Heart left ventricle (tissue), 16 donors: Measurements from ENCODE around the gene TSKU. TPM values are rescaled to one million over a fixed set of nuclear protein-coding genes. Genes with fewer than 3 reads are reported as not detected.

Source experiments
- ATAC-seq, 4 donors: fragments of 200-7000 bp; cut with Tn5 transposase; one replicate each; pipeline ENCODE4 v1.9.1; 2020 to 2022; ENCODE audit warnings: moderate library complexity in 4 of 4, mild to moderate bottlenecking in 3 of 4, moderate number of reproducible peaks in 1 of 4
- DNase-seq, 5 donors: peaks; one replicate each; pipeline ENCODE4 v3.0.0-alpha.2; 2020
- H3K27ac ChIP-seq, 12 donors: fragments of 200-600 bp; sonication (generic) in 4 of 12; one replicate each; pipeline versions ENCODE4 v1.5.0 to v1.8.0; 2016 to 2022; ENCODE audit warnings: mild to moderate bottlenecking in 2 of 12
- H3K27me3 ChIP-seq, 9 donors: fragments of 200-600 bp; sonication (generic) in 2 of 9; one replicate each; pipeline versions ENCODE4 v1.5.1 to v1.8.0; 2016 to 2022; ENCODE audit warnings: mild to moderate bottlenecking in 3 of 9
- H3K36me3 ChIP-seq, 9 donors: fragments of 200-600 bp; sonication (generic) in 2 of 9; one replicate each; pipeline versions ENCODE4 v1.5.0 to v1.8.0; 2018 to 2022; ENCODE audit warnings: mild to moderate bottlenecking in 2 of 9
- H3K4me1 ChIP-seq, 12 donors: fragments of 200-600 bp; sonication (generic) in 4 of 12; one replicate each; pipeline versions ENCODE4 v1.5.0 to v1.8.0; 2016 to 2022; ENCODE audit warnings: mild to moderate bottlenecking in 3 of 12
- H3K4me3 ChIP-seq, 12 donors: fragments of 200-600 bp; sonication (generic) in 4 of 12; one replicate each; pipeline versions ENCODE4 v1.5.0 to v1.8.0; 2017 to 2022; ENCODE audit warnings: mild to moderate bottlenecking in 9 of 12, moderate library complexity in 4 of 12
- H3K9me3 ChIP-seq, 12 donors: fragments of 200-600 bp; sonication (generic) in 4 of 12; one replicate each; pipeline versions ENCODE4 v1.5.0 to v1.8.0; 2016 to 2022; ENCODE audit warnings: mild to moderate bottlenecking in 1 of 12
- POLR2A ChIP-seq, 2 donors: fragments of 450-650 bp; IDR thresholded peaks; one replicate each; pipeline ENCODE4 v1.6.1; 2017; ENCODE audit warnings: antibody characterized with exemption in 2 of 2, mild to moderate bottlenecking in 2 of 2, moderate library complexity in 2 of 2
- WGBS, 4 donors: extraction: QIAGEN DNeasy Blood & Tissue Kit in 2 of 4; methylation state at CpG; one replicate each; pipeline versions ENCODE4 v1.1.5 to v1.1.7; 2013 to 2018; 5-methylcytosine and 5-hydroxymethylcytosine counted together
- intact Hi-C, 10 donors: fragments of 100-400 bp; cut with DNase I; formaldehyde crosslinking; loops; one replicate each; pipeline versions ENCODE4 v1.11.1 to v1.14.2; 2022
- polyA plus RNA-seq, 2 donors: library from polyadenylated mRNA; stranded (reverse); fragments of 200-250 nt; gene quantifications; one replicate each; pipeline ENCODE4 v1.2.3, GENCODE V29; 2013
- total RNA-seq, 9 donors: library from RNA; depleted of rRNA in 2 of 9; stranded (reverse); fragments of >200 nt in 2 of 9; fragmentation: NEBNext Ultra II Directional in 3 of 9; extraction: Animal tissue kit (Norgen Biotek cat#: 25700) in 3 of 9; gene quantifications; one replicate each; pipeline versions ENCODE4 v1.1.0 to v1.2.4, GENCODE V29; 2016 to 2023
- TF ChIP-seq, protein P1 (sequence below), 12 donors: fragments of 200-600 bp; sonication (generic) in 4 of 12; IDR thresholded peaks; one replicate each; pipeline versions ENCODE4 v1.5.0 to v1.8.0; 2018 to 2022; ENCODE audit warnings: antibody characterized with exemption in 12 of 12, mild to moderate bottlenecking in 5 of 12
- donor health status: ischemic (EF 13 %, LVEDD 7.1; RV severe dilation, severe dysfunction).
- donor health status: healthy with polysubstance abuse.
- donor health status: DM: no; HTN: yes; CAD: no.
- donor health status: DM: no; HTN: no; CAD: no.
- donor health status: ischemic (EF 25% LVEDD 6.9; RV normal size, moderate dysfunction).
- donor health status: ischemic (EF 25% LVEDD 5.7; RV mildly dilated, moderate dysfunction).
- donor health status: healthy.
- donor health status: DM: yes; HTN: yes; CAD: no.
- donor health status: ischemic (EF 35%, LVEDD 5.7; RV mildly dilated, moderate dysfunction).
- donor health status: nonischemic (EF 11% LVEDD 7.7; RV severe dilation, severe dysfunction).
- donor health status: DM: yes; HTN: yes; CAD: no.
- donor health status: PGD.
- donor health status: ischemic (EF 29% LVEDD 5.4; RV normal size, mild dysfunction).
- donor health status: nonischemic (EF 23%, LVEDD 6.1; RV moderate dilation, normal function).

TSKU gene
- total and polyA plus RNA-seq, 11 donors, result 4.5 to 39.8 (median 11.2) TPM

GRCh38 chr11:76761718-76762355 is 21.3 kb upstream of the TSKU start:
- ATAC-seq (no peak), DNase-seq (peak in 1 of 5 donors; percentile 7)
- H3K27me3 ChIP-seq, result no peaks in the 10 kb centered on the region
- 96 to 100% (median 99%) methylated on average over 2 of the region's 2 CpGs for WGBS, 4 donors
- no peaks in the 10 kb centered on the region for H3K36me3 ChIP-seq
- H3K9me3 ChIP-seq, result no peaks in the 10 kb centered on the region
- no peak for TF ChIP-seq POLR2A (IDR thresholded peaks at IDR 0.05)
- TF ChIP-seq, protein P1, sequence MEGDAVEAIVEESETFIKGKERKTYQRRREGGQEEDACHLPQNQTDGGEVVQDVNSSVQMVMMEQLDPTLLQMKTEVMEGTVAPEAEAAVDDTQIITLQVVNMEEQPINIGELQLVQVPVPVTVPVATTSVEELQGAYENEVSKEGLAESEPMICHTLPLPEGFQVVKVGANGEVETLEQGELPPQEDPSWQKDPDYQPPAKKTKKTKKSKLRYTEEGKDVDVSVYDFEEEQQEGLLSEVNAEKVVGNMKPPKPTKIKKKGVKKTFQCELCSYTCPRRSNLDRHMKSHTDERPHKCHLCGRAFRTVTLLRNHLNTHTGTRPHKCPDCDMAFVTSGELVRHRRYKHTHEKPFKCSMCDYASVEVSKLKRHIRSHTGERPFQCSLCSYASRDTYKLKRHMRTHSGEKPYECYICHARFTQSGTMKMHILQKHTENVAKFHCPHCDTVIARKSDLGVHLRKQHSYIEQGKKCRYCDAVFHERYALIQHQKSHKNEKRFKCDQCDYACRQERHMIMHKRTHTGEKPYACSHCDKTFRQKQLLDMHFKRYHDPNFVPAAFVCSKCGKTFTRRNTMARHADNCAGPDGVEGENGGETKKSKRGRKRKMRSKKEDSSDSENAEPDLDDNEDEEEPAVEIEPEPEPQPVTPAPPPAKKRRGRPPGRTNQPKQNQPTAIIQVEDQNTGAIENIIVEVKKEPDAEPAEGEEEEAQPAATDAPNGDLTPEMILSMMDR (IDR thresholded peaks at IDR 0.05), result no peak
- intact Hi-C loops, result loop anchor here in 1 of 10 donors (2.0 kb wide), 1 partner anchor 37 kb away; no protein-coding TSS in a partner anchor
- no peak overlapping the region for H3K4me3 ChIP-seq
- peaks cover 0 to 35% (median 26%) of the 10 kb centered on the region in 12 donors for H3K4me1 ChIP-seq
- no peak overlapping the region for H3K27ac ChIP-seq

DNA sequence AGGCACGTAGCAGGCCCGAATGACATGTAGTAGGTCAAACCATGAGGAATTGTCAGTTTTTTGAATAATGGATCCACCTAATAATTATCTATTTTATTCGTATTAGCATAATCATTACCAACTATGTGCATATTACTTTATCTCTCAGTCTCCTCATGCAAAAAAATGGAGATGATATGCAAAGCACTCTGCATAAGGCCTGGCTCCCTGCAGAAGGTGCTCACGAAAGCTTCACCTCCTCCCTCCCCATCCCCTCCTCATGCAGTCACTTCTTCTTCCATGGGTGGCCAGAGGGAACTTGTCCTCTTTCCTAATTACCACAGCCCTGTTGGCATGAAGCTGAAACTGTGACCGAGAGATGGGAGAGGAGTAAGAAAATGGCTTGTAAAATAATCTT is 20.8 kb upstream of the TSKU start:
- H3K27me3 ChIP-seq, result no peaks in the 10 kb centered on the region
- intact Hi-C loops, result loop anchor here in 1 of 10 donors (2.0 kb wide), 1 partner anchor 36 kb away; no protein-coding TSS in a partner anchor
- DNase-seq, result no peak
- H3K27ac ChIP-seq, result no peak overlapping the region
- H3K4me3 ChIP-seq, result no peak overlapping the region
- H3K4me1 ChIP-seq, result peaks cover 0 to 38% (median 28%) of the 10 kb centered on the region in 12 donors
- no peaks in the 10 kb centered on the region for H3K9me3 ChIP-seq
- TF ChIP-seq, protein P1 (IDR thresholded peaks at IDR 0.05), result no peak
- no peak for TF ChIP-seq POLR2A (IDR thresholded peaks at IDR 0.05)
- ATAC-seq, result no peak
- no peaks in the 10 kb centered on the region for H3K36me3 ChIP-seq
- WGBS, 4 donors, result 96 to 98% (median 96%) methylated on average over 5 of the region's 5 CpGs

- H3K4me3 ChIP-seq, result no peak overlapping the region
- no peaks in the 10 kb centered on the region for H3K36me3 ChIP-seq
- TF ChIP-seq, protein P1 (IDR thresholded peaks at IDR 0.05), result no peak
- TF ChIP-seq POLR2A (IDR thresholded peaks at IDR 0.05), result no peak
- whole genome bisulfite sequencing, 4 donors, result 84 to 94% (median 88%) methylated on average over 5 of the region's 5 CpGs
- no peaks in the 10 kb centered on the region for H3K9me3 ChIP-seq
- intact Hi-C loops, result loop anchor here in 1 of 10 donors (2.0 kb wide), 1 partner anchor 36 kb away; no protein-coding TSS in a partner anchor
- H3K4me1 ChIP-seq, result peaks cover 3 to 45% (median 34%) of the 10 kb centered on the region in 12 donors
- no peak overlapping the region for H3K27ac ChIP-seq
- DNase-seq (peak in 1 of 5 donors; percentile 24), ATAC-seq (no peak)
- H3K27me3 ChIP-seq, result no peaks in the 10 kb centered on the region
Observed at GRCh38 chr11:76762867-76763572, 20.1 kb upstream of the TSKU start.
